K562 (cell line): ENCODE results near the gene RAE1. TPM values are rescaled to one million over a fixed set of nuclear protein-coding genes. Genes with fewer than 3 reads are reported as not detected.
A peak's percentile ranks its signal among the peaks of the same experiment; 100 is the strongest.

Source experiments
- ATAC-seq: fragments of 200-7000 bp; cut with Tn5 transposase; 3 replicates; pipeline ENCODE4 v1.9.1; 2020; ENCODE audit warnings: moderate library complexity
- BruUV-seq: library from RNA; stranded (reverse); fragments of 400-500 nt; replicated peaks from 2 replicates; lab custom pipeline; 2021; lab: Mats Ljungman, UMichigan
- CTCF ChIA-PET: fragments of 300-600 bp; formaldehyde crosslinking; extraction: SDS; loops from one replicate; lab custom pipeline; 2021; ENCODE audit warnings: low intra/inter-chr PET ratio; lab: Yijun Ruan, JAX
- POLR2A ChIA-PET: fragments of 300-600, 350-650 bp; sonication (Branson Sonifier 250); formaldehyde crosslinking; extraction: SDS; loops from one replicate; lab custom pipeline; 2021; ENCODE audit warnings: antibody characterized with exemption, inconsistent platforms; lab: Yijun Ruan, JAX
- DNase-seq, 4 experiments: peaks; one replicate each; pipeline versions ENCODE4 v3.0.0 to v3.0.0-alpha.2; 2011 to 2018; ENCODE audit warnings: low spot score in 3 of 4, mixed read lengths in 3 of 4; ENCODE audit errors: extremely low read depth in 1 of 4
- FAIRE-seq: peaks from 2 replicates; lab custom pipeline; 2011; peaks lifted over from hg19 to GRCh38; lab: Jason Lieb, UNC
- H2AFZ ChIP-seq: 2 replicates; pipeline ENCODE4 v1.6.0; 2011; ENCODE audit warnings: low read depth, low read length, control low read depth, inconsistent platforms
- H3K27ac ChIP-seq: fragments of 200-600 bp; 3 replicates; pipeline ENCODE4 v1.8.0; 2011; ENCODE audit warnings: low read depth, mild to moderate bottlenecking, control low read depth, inconsistent platforms, low read length, moderate library complexity, mixed read lengths; ENCODE audit errors: extremely low read depth
- H3K27me3 ChIP-seq, 2 experiments: fragments of 300-600 bp in 1 of 2; 2 replicates in 1 of 2; 3 replicates in 1 of 2; pipeline versions ENCODE4 v1.6.0 to v1.8.0; 2011; ENCODE audit warnings: inconsistent platforms in 2 of 2, low read length in 2 of 2, mild to moderate bottlenecking in 1 of 2, mixed read lengths in 1 of 2, moderate library complexity in 1 of 2; ENCODE audit not compliant: control insufficient read depth in 2 of 2, insufficient read depth in 2 of 2
- H3K36me3 ChIP-seq: fragments of 300-600 bp; 3 replicates; pipeline ENCODE4 v1.8.0; 2011; ENCODE audit warnings: mild to moderate bottlenecking, low read length, inconsistent platforms; ENCODE audit not compliant: control insufficient read depth, insufficient read depth
- H3K4me1 ChIP-seq, 2 experiments: fragments of 200-600 bp in 1 of 2; replicated peaks in 1 of 2; 2 replicates in 1 of 2; 3 replicates in 1 of 2; pipeline versions ENCODE4 v1.5.1 to v1.8.0; 2011; ENCODE audit warnings: inconsistent platforms in 2 of 2, low read length in 2 of 2, mild to moderate bottlenecking in 1 of 2, mixed read lengths in 1 of 2, moderate library complexity in 1 of 2; ENCODE audit not compliant: control insufficient read depth in 2 of 2, insufficient read depth in 2 of 2
- H3K4me2 ChIP-seq: 2 replicates; pipeline ENCODE4 v1.6.1; 2011; ENCODE audit warnings: low read length, control low read depth, inconsistent platforms, mixed read lengths; ENCODE audit not compliant: insufficient read depth
- H3K4me3 ChIP-seq: fragments of 200-600 bp; sonication (generic), shearing (Covaris generic); 2 replicates; pipeline ENCODE4 v1.5.1; 2016; ENCODE audit warnings: control low read depth, inconsistent platforms
- H3K79me2 ChIP-seq: fragments of 200-600 bp; 3 replicates; pipeline ENCODE4 v1.8.0; 2011; ENCODE audit warnings: low read length, inconsistent platforms; ENCODE audit not compliant: control insufficient read depth, insufficient read depth
- H3K9ac ChIP-seq, 2 experiments: 2 replicates each; pipeline versions ENCODE4 v1.6.0 to v1.6.1; 2011; ENCODE audit warnings: low read depth in 2 of 2, low read length in 2 of 2, control low read depth in 1 of 2, inconsistent platforms in 1 of 2, mild to moderate bottlenecking in 1 of 2, mixed read lengths in 1 of 2; ENCODE audit not compliant: insufficient read depth in 1 of 2
- H3K9me1 ChIP-seq: one replicate; pipeline ENCODE4 v1.6.0; 2011; ENCODE audit warnings: inconsistent platforms, mild to moderate bottlenecking, low read length, moderate library complexity; ENCODE audit not compliant: control insufficient read depth, insufficient read depth
- H3K9me3 ChIP-seq: replicated peaks from 2 replicates; pipeline ENCODE4 v1.5.1; 2011; ENCODE audit warnings: low read depth, low read length, inconsistent platforms; ENCODE audit not compliant: control insufficient read depth, insufficient read depth
- H4K20me1 ChIP-seq: replicated peaks from 2 replicates; pipeline ENCODE4 v1.6.1; 2011; ENCODE audit warnings: low read length, inconsistent platforms, mixed read lengths; ENCODE audit not compliant: control insufficient read depth, insufficient read depth
- EP300 ChIP-seq: IDR thresholded peaks from 2 replicates; pipeline ENCODE4 v1.6.1; 2012; ENCODE audit warnings: low read length, improper control_type of control experiment
- MYC ChIP-seq, 2 experiments: fragments of 250-450 bp in 1 of 2; sonication (Bioruptor Pico) in 1 of 2; IDR thresholded peaks; 2 replicates each; pipeline versions ENCODE4 v1.5.1 to v1.6.1; 2012 to 2021; ENCODE audit warnings: low read depth in 2 of 2, borderline replicate concordance in 1 of 2, improper control_type of control experiment in 1 of 2, low read length in 1 of 2, mild to moderate bottlenecking in 1 of 2, moderate library complexity in 1 of 2
- SIN3A ChIP-seq, 2 experiments: fragments of 150-350 bp in 1 of 2; IDR thresholded peaks; 2 replicates each; pipeline ENCODE4 v1.6.1; 2011 to 2016; ENCODE audit warnings: borderline replicate concordance in 2 of 2, low read depth in 2 of 2, low read length in 2 of 2, mild to moderate bottlenecking in 2 of 2, moderate library complexity in 2 of 2; ENCODE audit not compliant: control insufficient read depth in 1 of 2
- ZBTB7A ChIP-seq: IDR thresholded peaks from 2 replicates; pipeline ENCODE4 v1.6.1; 2011; ENCODE audit warnings: low read depth, mild to moderate bottlenecking, low read length, moderate library complexity, borderline replicate concordance; ENCODE audit not compliant: control insufficient read depth
- ZNF592 ChIP-seq: fragments of 450-650 bp; IDR thresholded peaks from 2 replicates; pipeline ENCODE4 v1.6.1; 2017; ENCODE audit warnings: antibody characterized with exemption, mild to moderate bottlenecking
- WGBS: fragments of 100-300 bp; shearing (Covaris generic); methylation state at CpG from one replicate; pipeline ENCODE4 v1.1.6; 2016; ENCODE audit warnings: low coverage, mixed read lengths; ENCODE audit not compliant: insufficient coverage; ENCODE audit errors: missing lambda C conversion rate; 5-methylcytosine and 5-hydroxymethylcytosine counted together
- in situ Hi-C: fragments of 300-500 bp; cut with MboI; formaldehyde crosslinking; loops from 4 replicates; pipeline ENCODE4 v1.15.0; 2018; ENCODE audit warnings: inconsistent platforms, mixed read lengths
- intact Hi-C: fragments of 100-400 bp; cut with micrococcal nuclease; formaldehyde crosslinking; loops from 2 replicates; pipeline ENCODE4 v1.14.2; 2022
- polyA plus RNA-seq, 8 experiments: library from polyadenylated mRNA; depleted of rRNA in 4 of 8; stranded (reverse) in 5 of 8; unstranded in 3 of 8; fragments of >200 nt; fragmentation: Nextera tagmentation in 2 of 8; fragmentation: Illumina TruSeq in 1 of 8; extraction: Ambion mirVana in 2 of 8; extraction: Trizol in 1 of 8; gene quantifications; 2 replicates each; pipeline versions ENCODE4 v1.2.1 to v1.2.3, GENCODE V29; 2011 to 2014; ENCODE audit warnings: inconsistent platforms in 1 of 8, missing spikeins in 1 of 8
- total RNA-seq, 7 experiments: library from RNA; depleted of rRNA in 6 of 7; stranded (reverse); fragments of >200 nt in 6 of 7; fragmentation: Illumina TruSeq in 2 of 7; extraction: Trizol in 2 of 7; gene quantifications; 2 replicates each; pipeline versions ENCODE4 v1.2.1 to v1.2.3, GENCODE V29; 2011 to 2021; ENCODE audit warnings: low replicate concordance in 1 of 7
- TF ChIP-seq, protein P1 (sequence below), 2 experiments: fragments of 150-350 bp in 1 of 2; IDR thresholded peaks; 2 replicates each; pipeline ENCODE4 v1.6.1; 2012 to 2016; ENCODE audit warnings: low read depth in 2 of 2, low read length in 2 of 2, mild to moderate bottlenecking in 1 of 2, moderate library complexity in 1 of 2

The RAE1 gene
- total and polyA plus RNA-seq, 9 of the 15 experiments (the other 6 are each of a cell fraction or from before 2014, with no cell fraction given), result 33.7 to 248 (median 77.7) TPM

DNA sequence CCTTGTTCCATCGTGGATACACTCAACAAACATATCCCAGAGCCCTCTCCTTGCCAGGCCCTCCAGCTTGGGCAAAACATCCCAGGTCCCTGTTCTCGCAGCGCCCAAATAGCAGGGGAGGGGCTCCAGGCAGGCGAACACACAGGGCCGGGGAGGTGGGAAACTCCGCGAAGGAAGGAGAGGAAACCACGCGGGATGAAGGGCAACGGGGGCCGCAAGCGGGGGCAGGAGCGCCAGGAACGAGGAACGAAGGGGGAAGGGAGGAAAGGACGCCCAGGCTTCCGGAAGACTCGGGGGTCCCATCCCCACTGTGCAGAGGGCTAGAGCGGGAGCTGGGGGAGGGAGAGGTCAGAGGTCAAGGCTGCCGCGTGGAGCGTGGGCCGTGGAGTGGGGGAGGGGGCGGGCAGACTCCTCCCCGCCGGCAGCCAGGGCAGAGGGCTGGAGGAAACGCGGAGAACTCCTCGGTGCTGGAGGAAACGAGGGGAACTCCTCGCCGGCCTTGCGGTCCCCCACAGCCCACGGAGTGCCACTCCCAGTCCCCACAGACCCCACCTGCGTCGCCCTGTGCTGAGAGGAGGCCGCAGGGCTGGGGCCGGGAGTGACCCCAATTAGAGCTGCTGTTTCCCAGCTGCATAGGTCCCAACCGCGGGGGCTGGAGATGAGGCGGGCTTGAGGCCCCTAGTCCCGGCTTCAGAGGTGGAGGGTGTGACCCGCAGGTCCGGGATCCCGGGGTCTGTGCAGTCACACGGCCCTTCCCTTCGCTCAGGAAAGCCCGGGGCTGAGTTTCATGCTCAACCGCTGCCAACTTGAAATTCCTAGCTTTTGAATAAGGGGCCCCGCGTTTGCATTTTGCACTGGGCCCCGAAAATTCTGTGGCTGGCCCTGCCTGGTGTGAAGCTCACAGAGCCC is 38.9 kb downstream of the RAE1 start (continued):
- no peak for TF ChIP-seq EP300
- TF ChIP-seq, all 486 proteins: peak for 124

DNA sequence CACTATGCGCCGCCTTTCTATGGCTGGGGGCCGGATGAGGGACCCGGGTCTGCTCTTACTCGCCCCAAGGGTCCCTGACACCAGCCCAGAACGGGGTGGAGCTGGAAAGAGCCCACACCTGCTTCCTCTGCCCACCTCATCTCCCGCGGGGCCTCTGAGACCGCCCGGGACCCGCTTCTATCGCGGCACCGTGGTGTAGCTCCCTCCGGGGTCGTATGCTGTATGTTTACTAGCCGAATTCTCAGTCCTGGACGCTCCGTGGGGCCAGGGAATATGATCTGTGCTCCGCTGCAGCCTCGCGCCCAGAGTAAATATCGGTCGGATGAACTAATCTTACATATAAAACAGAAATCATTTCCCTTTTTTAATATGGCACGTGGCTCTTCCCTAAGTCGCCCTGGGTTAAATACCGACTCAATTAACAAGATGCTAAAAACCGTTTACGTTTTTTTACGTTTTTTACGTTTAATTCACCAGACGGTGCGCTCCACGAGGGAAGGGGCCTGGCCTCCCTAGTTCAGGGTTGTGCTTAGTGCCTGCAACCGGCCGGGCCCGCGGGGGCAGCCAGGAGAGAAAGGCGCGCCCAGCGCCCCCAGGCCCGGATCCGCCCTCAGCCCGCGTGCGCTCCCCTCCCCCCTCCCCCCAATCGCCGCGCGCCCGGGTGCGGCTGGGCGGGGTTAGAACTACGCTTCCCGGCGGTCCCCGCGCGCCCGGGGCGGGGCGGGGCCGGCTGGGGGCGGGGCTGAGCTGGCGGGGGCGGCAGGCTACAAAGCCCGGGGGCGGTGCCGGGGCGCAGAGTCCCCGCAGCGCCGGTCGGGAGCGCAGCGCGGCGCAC is 39.8 kb downstream of the RAE1 start, which contains the start of gene RBM38:
TSS of gene RBM38 (plus strand) at position 793 of the 835 bp plus-strand sequence. CDS start 186 bp downstream, outside the sequence.
- Histone ChIP-seq H3K4me3 (peak within 1 kb of the TSS; percentile 75), H3K27ac (peak within 1 kb of the TSS; percentile 95), H3K27me3 (no peaks in the 10 kb centered on the region), H3K4me1 (peaks cover 34 to 67% of the 10 kb centered on the region in 2 experiments), H3K4me2 (peak within 1 kb of the TSS; percentile 87), H2AFZ (peak within 1 kb of the TSS; percentile 92), H3K9me1 (peaks cover 5% of the 10 kb centered on the region), H3K9me3 (no peaks in the 10 kb centered on the region), H3K36me3 (peaks cover 38% of the 10 kb centered on the region), H3K9ac (peak within 1 kb of the TSS; percentile 95 to 96), H4K20me1 (peaks cover 29% of the 10 kb centered on the region), H3K79me2 (peaks cover 44% of the 10 kb centered on the region)
- CTCF ChIA-PET, result interaction anchor here (0.9 kb wide), 1 partner anchor 21 kb away, joined by 3 read pairs; no protein-coding TSS in a partner anchor
- FAIRE-seq, result peak; percentile 80
- peak; percentile 89 to 96 (median 92) for DNase-seq
- in situ Hi-C loops (loop anchor here (25.0 kb wide), 1 partner anchor 821 kb away; no protein-coding TSS in a partner anchor), intact Hi-C loops (loop anchor here (2.0 to 5.0 kb wide), 2 partner anchors 20 to 61 kb away; no protein-coding TSS in a partner anchor)
- BruUV-seq, result TSS peak; percentile 98
- POLR2A ChIA-PET, result interaction anchor here (0.6 to 2.1 kb wide), 18 partner anchors 8 to 133 kb away, joined by 3 to 9 read pairs (median 3); no protein-coding TSS in a partner anchor
- peak; percentile 76 for ATAC-seq
- WGBS, result 7% methylated on average over 53 of the region's 78 CpGs
- TF ChIP-seq MYC (IDR thresholded peaks at IDR 0.05; ENCODE audit: low read depth, low read length), result peak; percentile 90
- TF ChIP-seq MYC (CRISPR knock-in tag; IDR thresholded peaks at IDR 0.05; ENCODE audit: borderline replicate concordance, low read depth), result 0 out of 2 replicates have a peak, but pooled peaks have one; percentile 33
- TF ChIP-seq ZNF592, result peak; percentile 76
- peak in 1 of 2 experiments; percentile 40; a peak in 1 of 4 replicates for TF ChIP-seq SIN3A (IDR thresholded peaks at IDR 0.05; ENCODE audit: borderline replicate concordance in 2 of 2, control insufficient read depth in 1 of 2, low read depth in 2 of 2, low read length in 2 of 2)
- TF ChIP-seq ZBTB7A, result peak; percentile 87
- TF ChIP-seq, protein P1, sequence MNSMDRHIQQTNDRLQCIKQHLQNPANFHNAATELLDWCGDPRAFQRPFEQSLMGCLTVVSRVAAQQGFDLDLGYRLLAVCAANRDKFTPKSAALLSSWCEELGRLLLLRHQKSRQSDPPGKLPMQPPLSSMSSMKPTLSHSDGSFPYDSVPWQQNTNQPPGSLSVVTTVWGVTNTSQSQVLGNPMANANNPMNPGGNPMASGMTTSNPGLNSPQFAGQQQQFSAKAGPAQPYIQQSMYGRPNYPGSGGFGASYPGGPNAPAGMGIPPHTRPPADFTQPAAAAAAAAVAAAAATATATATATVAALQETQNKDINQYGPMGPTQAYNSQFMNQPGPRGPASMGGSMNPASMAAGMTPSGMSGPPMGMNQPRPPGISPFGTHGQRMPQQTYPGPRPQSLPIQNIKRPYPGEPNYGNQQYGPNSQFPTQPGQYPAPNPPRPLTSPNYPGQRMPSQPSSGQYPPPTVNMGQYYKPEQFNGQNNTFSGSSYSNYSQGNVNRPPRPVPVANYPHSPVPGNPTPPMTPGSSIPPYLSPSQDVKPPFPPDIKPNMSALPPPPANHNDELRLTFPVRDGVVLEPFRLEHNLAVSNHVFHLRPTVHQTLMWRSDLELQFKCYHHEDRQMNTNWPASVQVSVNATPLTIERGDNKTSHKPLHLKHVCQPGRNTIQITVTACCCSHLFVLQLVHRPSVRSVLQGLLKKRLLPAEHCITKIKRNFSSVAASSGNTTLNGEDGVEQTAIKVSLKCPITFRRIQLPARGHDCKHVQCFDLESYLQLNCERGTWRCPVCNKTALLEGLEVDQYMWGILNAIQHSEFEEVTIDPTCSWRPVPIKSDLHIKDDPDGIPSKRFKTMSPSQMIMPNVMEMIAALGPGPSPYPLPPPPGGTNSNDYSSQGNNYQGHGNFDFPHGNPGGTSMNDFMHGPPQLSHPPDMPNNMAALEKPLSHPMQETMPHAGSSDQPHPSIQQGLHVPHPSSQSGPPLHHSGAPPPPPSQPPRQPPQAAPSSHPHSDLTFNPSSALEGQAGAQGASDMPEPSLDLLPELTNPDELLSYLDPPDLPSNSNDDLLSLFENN (IDR thresholded peaks at IDR 0.05; ENCODE audit: low read depth in 2 of 2, low read length in 2 of 2), result no peak
